Vagina (tissue), 2 donors: ENCODE data around the gene CASQ1. TPM values are rescaled to one million over a fixed set of nuclear protein-coding genes. Genes with fewer than 3 reads are reported as not detected.

Experiments used
- DNase-seq, 2 donors: peaks; one replicate each; pipeline ENCODE4 v3.0.0-alpha.2; 2017; ENCODE audit errors: extremely low spot score in 2 of 2
- H3K27ac ChIP-seq: fragments of 200-600 bp; sonication (generic); one replicate; pipeline ENCODE4 v1.5.1; 2019
- H3K27me3 ChIP-seq: fragments of 200-600 bp; sonication (generic); one replicate; pipeline ENCODE4 v1.5.1; 2019
- H3K36me3 ChIP-seq, 2 donors: fragments of 200-600 bp; sonication (generic); one replicate each; pipeline ENCODE4 v1.5.1; 2017 to 2019
- H3K4me1 ChIP-seq: fragments of 200-600 bp; sonication (generic); one replicate; pipeline ENCODE4 v1.5.1; 2019
- H3K4me3 ChIP-seq, 2 donors: fragments of 200-600 bp; sonication (generic); 1 replicate in 1 of 2; 2 replicates in 1 of 2; pipeline ENCODE4 v1.5.1; 2016 to 2019
- H3K9me3 ChIP-seq: fragments of 200-600 bp; sonication (generic); one replicate; pipeline ENCODE4 v1.5.1; 2019
- POLR2A ChIP-seq, 2 donors: fragments of 450-650 bp; IDR thresholded peaks; one replicate each; pipeline ENCODE4 v1.6.1; 2017; ENCODE audit warnings: antibody characterized with exemption in 2 of 2, mild to moderate bottlenecking in 2 of 2, moderate library complexity in 2 of 2
- POLR2AphosphoS5 ChIP-seq, 2 donors: sonication (generic); formaldehyde crosslinking; IDR thresholded peaks; one replicate each; pipeline ENCODE4 v1.9.0; 2017; ENCODE audit warnings: antibody characterized with exemption in 2 of 2, mild to moderate bottlenecking in 2 of 2, low read depth in 1 of 2; ENCODE audit not compliant: insufficient read depth in 1 of 2
- intact Hi-C: fragments of 100-400 bp; cut with DNase I; formaldehyde crosslinking; loops from one replicate; pipeline ENCODE4 v1.15.1; 2023
- total RNA-seq: library from RNA; depleted of rRNA; stranded (reverse); fragments of >200 nt; gene quantifications from one replicate; pipeline ENCODE4 v1.2.3, GENCODE V29; 2016
- TF ChIP-seq, protein P1 (sequence below), 3 experiments: fragments of 450-650 bp in 2 of 3; fragments of 200-600 bp in 1 of 3; sonication (generic) in 1 of 3; IDR thresholded peaks; one replicate each; pipeline ENCODE4 v1.5.1; 2017 to 2019; ENCODE audit warnings: antibody characterized with exemption in 3 of 3, mild to moderate bottlenecking in 2 of 3, moderate library complexity in 2 of 3

Gene CASQ1
- total RNA-seq, 1 donor from 2014 or later: not detected

DNA sequence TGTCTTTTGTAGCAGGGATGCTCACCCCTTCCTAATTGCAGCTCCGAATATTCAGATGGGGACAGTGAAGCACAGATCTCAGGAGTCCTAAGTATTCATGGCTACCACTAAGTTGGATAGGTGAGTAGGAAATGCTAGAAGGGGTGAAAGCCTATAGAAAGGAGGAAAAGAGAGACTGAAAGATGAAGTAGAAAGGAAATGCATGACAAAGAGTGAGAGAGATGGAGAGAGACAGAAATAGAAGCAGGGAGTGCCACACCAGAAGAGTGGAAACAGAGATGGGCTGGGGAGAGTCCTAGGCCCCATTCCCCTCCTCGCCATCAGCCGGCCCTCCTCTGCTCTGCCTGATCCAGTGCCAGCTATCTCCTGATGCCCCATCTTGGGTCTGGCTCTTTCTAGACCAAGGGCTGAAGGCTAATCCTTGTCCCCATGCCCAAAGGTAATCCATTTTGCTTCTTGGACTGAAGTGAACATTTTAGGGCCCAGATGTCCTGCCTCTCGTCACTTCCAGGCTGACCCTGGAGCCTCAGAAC is 16.8 kb downstream of the CASQ1 start:
- Histone ChIP-seq H3K4me3 (peak overlapping the region in 1 of 2 donors; percentile 95), H3K27ac (peak overlapping the region; percentile 96), H3K9me3 (no peaks in the 10 kb centered on the region), H3K36me3 (peaks cover 0 to 13% of the 10 kb centered on the region in 2 donors), H3K27me3 (no peaks in the 10 kb centered on the region), H3K4me1 (peaks cover 63% of the 10 kb centered on the region)
- no peak for TF ChIP-seq POLR2AphosphoS5 (IDR thresholded peaks at IDR 0.05; ENCODE audit: insufficient read depth in 1 of 2, low read depth in 1 of 2)
- no peak for TF ChIP-seq POLR2A (IDR thresholded peaks at IDR 0.05)
- TF ChIP-seq, protein P1, sequence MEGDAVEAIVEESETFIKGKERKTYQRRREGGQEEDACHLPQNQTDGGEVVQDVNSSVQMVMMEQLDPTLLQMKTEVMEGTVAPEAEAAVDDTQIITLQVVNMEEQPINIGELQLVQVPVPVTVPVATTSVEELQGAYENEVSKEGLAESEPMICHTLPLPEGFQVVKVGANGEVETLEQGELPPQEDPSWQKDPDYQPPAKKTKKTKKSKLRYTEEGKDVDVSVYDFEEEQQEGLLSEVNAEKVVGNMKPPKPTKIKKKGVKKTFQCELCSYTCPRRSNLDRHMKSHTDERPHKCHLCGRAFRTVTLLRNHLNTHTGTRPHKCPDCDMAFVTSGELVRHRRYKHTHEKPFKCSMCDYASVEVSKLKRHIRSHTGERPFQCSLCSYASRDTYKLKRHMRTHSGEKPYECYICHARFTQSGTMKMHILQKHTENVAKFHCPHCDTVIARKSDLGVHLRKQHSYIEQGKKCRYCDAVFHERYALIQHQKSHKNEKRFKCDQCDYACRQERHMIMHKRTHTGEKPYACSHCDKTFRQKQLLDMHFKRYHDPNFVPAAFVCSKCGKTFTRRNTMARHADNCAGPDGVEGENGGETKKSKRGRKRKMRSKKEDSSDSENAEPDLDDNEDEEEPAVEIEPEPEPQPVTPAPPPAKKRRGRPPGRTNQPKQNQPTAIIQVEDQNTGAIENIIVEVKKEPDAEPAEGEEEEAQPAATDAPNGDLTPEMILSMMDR (IDR thresholded peaks at IDR 0.05): no peak
- no peak for DNase-seq
- intact Hi-C loops: loop anchor here (5.0 to 10.0 kb wide), 2 partner anchors 48 to 100 kb away; no protein-coding TSS in a partner anchor

DNA sequence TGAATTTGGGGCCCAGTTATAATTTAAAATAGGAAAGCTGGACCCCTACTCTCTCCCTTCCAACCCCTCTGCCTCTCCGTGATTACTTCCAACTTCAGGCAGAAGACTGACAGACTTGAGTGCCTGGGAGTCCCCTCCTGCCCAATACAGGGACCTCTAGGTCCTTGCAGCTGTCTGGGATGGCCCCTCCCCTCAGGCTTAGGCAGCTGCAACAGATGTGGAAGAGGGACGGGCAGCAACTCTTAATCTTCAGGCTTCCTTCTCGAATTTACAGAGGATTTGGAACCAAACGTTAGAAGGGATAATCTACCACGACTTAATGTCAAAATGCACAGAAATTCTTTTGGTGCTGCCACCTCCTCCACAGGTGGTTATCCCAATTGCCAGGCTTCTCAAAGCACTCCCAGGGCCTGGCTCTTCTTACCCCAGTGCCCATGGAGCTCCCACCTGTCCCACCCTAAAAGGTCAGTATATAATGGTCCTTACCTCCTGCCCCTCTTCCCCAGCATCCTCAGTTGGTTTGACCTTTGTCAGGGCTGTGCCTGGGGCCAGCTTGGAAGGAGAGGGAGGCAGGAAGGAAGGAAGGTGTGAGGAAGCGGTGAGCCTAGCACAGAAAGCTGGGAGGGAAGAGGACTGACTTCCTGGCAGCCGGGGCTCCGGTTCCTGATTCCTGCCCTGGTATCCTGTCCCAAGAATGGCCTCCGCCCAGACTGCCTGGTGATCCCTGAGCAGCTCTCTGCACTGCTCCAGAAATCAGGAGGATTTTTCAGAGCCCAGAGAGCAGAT is 17.6 kb downstream of the CASQ1 start:
- no peaks in the 10 kb centered on the region for H3K27me3 ChIP-seq
- H3K9me3 ChIP-seq: no peaks in the 10 kb centered on the region
- DNase-seq: no peak
- peaks cover 63% of the 10 kb centered on the region for H3K4me1 ChIP-seq
- TF ChIP-seq POLR2AphosphoS5 (IDR thresholded peaks at IDR 0.05; ENCODE audit: insufficient read depth in 1 of 2, low read depth in 1 of 2): peak in 1 of 2 donors; percentile 23
- no peak for TF ChIP-seq POLR2A (IDR thresholded peaks at IDR 0.05)
- peak overlapping the region in 1 of 2 donors; percentile 12 for H3K4me3 ChIP-seq
- peaks cover 0 to 21% of the 10 kb centered on the region in 2 donors for H3K36me3 ChIP-seq
- intact Hi-C loops: loop anchor here (5.0 to 10.0 kb wide), 2 partner anchors 47 to 101 kb away; no protein-coding TSS in a partner anchor
- H3K27ac ChIP-seq: peak overlapping the region; percentile 41

DNA sequence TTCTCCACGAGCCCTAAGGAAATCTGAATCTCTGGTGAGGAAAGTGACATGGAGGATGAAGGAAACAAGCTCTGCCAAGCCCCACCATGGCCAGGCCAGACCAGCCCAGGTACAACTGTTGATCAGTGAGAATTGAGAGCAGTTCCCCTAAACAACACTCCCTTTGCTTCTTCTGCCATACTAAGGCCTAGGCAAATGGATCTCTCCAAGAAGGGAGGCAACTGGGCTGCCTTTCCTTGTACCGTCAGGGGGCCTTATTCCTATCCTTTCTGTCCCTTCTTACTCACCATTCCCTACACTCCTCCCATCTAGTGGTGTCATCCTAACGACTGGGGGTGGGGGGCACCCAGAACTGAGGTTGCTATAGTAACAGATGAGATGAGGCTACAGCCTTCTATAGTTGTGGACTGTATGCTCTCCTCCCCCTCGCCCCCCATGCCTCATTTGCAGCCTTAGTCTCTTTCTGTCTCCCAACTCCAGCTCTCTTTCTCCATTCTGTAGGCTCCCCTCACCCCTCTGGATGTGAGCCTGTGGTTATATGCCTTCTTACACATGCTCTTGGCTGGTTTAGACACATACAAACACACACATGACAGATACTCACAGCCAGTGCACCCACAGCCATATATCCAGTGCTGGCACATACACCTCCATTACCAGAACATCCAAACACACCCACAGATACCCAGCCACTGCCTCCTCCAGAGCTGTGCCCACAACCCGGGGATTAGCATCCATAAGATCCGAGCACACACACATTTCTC is 18.4 kb downstream of the CASQ1 start:
- Histone ChIP-seq H3K9me3 (no peaks in the 10 kb centered on the region), H3K27ac (peak overlapping the region; percentile 41), H3K4me1 (peaks cover 63% of the 10 kb centered on the region), H3K27me3 (no peaks in the 10 kb centered on the region), H3K36me3 (peaks cover 0 to 29% of the 10 kb centered on the region in 2 donors), H3K4me3 (peak overlapping the region in 1 of 2 donors; percentile 12)
- DNase-seq: no peak
- TF ChIP-seq POLR2AphosphoS5 (IDR thresholded peaks at IDR 0.05; ENCODE audit: insufficient read depth in 1 of 2, low read depth in 1 of 2) (no peak), POLR2A (IDR thresholded peaks at IDR 0.05) (no peak)
- TF ChIP-seq, protein P1 (IDR thresholded peaks at IDR 0.05): no peak
- intact Hi-C loops: loop anchor here (5.0 to 10.0 kb wide), 2 partner anchors 46 to 101 kb away; no protein-coding TSS in a partner anchor

DNA sequence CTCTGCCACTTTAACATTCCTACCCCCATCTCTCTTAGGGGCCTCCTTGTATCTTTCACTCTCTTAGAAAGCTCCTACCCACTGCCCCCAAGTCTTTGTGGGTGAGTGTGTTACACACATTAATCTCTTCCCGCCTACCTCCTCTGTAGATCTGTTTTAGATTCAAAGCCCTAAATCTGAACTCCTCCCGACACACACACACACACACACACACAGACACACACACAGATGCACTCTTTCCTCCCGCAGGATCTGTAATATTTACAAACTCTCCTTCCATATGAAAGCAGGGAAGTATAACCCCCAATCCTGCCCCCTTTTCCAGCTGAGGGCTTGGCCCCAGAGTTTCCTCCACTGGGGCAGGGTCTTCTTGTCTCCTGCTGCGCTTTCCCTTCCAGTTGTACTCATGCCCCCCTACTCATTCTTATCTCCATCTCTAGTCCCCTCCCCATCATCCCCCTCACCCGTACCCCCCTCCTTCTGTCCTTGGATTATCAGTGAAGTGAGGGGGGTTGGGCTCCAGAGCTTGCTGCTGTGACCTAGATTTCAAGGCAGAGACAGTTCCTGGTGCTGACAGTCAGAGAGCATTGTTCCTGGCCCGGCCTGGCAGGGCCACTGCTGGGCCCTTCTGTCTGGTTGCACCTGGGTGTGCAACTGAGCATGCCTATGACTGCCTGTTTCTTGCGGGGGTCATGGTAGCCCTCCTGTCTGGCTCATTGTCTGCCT is 19.1 kb downstream of the CASQ1 start:
- TF ChIP-seq POLR2A (IDR thresholded peaks at IDR 0.05) (no peak), POLR2AphosphoS5 (IDR thresholded peaks at IDR 0.05; ENCODE audit: insufficient read depth in 1 of 2, low read depth in 1 of 2) (no peak)
- TF ChIP-seq, protein P1 (IDR thresholded peaks at IDR 0.05): no peak
- Histone ChIP-seq H3K27me3 (no peaks in the 10 kb centered on the region), H3K27ac (peak overlapping the region; percentile 6), H3K9me3 (no peaks in the 10 kb centered on the region), H3K36me3 (peaks cover 0 to 36% of the 10 kb centered on the region in 2 donors), H3K4me3 (no peak overlapping the region), H3K4me1 (peaks cover 61% of the 10 kb centered on the region)
- intact Hi-C loops: loop anchor here (5.0 to 10.0 kb wide), 2 partner anchors 45 to 102 kb away; no protein-coding TSS in a partner anchor
- no peak for DNase-seq
